HTR-8/SVneo (cell line): ENCODE data around the gene KCNJ4.

Experiments used
- DNase-seq: peaks from one replicate; pipeline ENCODE4 v3.0.0; 2011; ENCODE audit warnings: low spot score, mixed read lengths; ENCODE audit not compliant: insufficient read length
- FAIRE-seq: peaks from 2 replicates; lab custom pipeline; 2011; peaks lifted over from hg19 to GRCh38; lab: Jason Lieb, UNC

The KCNJ4 gene

GRCh38 chr22:38455076-38455529 is at the start of gene KCNJ4:
Gene KCNJ4 (minus strand): TSS chr22:38455199. CDS start chr22:38428132, 27,067 bp downstream.
- DNase-seq (no peak), FAIRE-seq (no peak)

- DNase-seq (no peak), FAIRE-seq (no peak)
These were observed 48.0 kb upstream of the KCNJ4 start for GRCh38 chr22:38503021-38503420.

DNA sequence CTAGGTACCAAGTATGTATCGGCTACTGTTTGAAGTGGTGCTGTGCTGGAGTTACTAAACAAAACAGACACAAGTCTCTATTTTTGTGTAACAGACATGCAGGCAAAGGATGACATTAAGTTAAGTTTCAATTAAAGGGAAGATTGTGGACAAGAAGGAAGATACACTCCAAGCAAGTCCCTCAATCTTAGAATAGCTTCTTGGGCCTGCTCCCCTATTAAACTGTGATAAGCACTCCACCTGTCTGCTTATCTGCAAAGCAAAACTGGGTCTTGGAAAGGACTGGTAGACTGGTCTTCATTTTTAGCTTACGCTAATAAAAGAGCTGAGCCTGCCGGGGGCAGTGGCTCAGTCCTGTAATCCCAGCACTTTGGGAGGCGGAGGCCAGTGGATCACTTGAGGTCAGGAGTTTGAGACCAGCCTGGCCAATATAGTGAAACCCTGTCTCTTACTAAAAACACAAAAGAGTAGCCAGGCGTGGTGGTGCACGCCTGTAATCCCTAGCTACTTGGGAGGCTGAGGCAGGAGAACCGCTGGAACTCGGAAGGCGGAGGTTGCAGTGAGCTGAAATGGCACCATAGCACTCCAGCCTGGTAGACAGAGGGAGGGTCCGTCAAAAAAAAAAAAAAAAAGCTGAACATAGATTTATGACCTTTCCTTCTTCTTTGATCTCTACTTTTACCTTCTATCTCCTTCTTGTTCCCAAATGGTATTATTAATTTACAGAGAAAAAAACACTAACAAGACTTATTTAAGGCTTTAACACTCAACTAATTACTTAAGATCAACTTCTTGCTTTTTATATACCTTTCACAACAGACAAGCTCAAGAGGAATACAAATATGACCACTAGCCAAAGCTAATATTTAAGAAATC is 47.0 kb upstream of the KCNJ4 start:
- DNase-seq, result no peak
- FAIRE-seq, result no peak

DNA sequence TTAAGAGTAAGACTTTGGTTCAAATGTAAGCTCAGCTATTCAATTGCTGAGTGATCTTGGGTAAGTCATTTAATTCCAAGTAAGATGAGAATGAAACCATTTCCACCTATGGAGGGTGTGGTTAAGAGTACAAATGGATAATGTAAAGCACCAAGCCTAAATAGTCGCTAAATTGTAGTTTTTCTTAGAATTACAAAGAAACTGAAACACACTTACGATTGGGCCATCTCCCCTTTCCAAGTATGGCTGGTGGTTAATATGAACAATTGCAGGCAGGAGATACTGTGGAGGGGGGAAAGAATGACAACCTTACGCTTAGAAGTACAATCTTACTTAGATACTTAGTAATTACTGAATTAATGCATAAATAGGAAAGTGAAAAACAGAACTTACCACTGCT is 42.9 kb upstream of the KCNJ4 start:
- FAIRE-seq, result no peak

GRCh38 chr22:38494939-38495338 is 39.9 kb upstream of the KCNJ4 start:
- FAIRE-seq, result no peak
- no peak for DNase-seq

More for the DNA sequence above, 42.9 kb upstream of the KCNJ4 start:
- no peak for DNase-seq

- DNase-seq (no peak), FAIRE-seq (no peak)
These were observed 39.5 kb upstream of the KCNJ4 start for GRCh38 chr22:38494498-38494897.

DNA sequence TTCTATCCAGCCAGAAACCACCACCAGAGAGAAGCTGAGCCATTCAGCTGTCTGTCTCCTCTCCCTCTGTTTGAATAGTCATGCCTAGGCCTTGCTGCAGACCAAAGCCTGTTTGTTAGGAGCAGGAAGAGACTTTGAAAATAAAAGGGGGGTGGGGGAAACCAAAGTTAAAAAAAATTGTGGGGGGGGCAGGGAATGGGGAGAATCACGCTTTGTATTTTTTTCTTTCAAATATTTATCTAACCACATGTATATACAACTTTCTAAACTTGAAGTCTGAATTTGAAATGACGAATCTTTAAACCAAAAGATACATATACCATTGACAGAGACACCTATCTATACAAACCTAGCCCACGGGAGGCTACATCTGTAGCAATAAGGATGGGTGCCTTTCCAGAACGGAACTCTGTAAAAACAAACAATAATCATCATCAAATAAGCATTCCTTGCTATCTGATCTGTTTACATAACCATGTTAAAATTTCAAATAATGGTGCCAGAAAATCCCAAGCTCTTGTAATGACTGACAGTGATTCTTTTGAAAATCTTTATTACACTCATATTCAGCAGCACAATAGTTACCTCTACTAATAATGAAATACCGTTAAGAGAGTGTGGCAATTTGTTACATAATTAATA is 36.8 kb upstream of the KCNJ4 start:
- no peak for DNase-seq
- no peak for FAIRE-seq

DNA sequence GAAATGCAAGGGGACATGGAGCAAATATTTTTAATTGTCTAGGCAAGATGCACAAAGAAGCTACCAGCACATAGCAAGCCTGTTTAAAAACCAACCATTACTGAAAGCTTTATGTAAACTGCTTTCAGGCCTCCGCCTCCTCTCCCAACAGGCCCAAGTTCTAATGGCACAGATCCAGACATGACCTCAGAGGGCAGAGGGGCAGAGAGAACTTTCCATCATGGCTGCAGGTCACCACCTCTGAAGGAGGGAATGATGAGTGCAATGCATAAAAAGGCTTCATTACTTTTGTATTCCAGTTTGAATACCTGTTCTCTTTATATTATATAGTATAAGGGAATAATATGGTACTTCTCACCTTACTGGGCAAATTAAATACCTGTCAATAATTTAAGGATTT is 35.9 kb upstream of the KCNJ4 start:
- FAIRE-seq (no peak), DNase-seq (no peak)

DNA sequence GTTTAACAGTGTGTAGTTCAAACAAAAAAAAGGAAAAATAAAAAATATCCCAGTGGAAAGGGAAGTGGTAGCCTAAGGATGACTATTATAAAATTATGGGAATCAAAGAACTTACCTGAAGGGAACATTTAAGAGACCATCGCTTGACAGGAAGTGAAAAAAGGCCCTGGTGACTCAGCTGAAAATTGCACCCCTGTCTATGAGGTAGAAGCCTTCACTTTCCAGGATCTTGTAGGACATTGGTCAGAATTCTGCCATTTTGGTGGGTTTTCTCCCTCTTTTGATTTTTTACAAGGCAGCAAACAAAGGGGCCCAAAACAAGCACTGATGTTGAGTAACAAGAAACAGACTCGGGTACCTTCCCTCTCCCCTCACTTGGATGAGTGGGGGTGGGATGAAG is 35.5 kb upstream of the KCNJ4 start:
- DNase-seq (no peak), FAIRE-seq (no peak)

DNA sequence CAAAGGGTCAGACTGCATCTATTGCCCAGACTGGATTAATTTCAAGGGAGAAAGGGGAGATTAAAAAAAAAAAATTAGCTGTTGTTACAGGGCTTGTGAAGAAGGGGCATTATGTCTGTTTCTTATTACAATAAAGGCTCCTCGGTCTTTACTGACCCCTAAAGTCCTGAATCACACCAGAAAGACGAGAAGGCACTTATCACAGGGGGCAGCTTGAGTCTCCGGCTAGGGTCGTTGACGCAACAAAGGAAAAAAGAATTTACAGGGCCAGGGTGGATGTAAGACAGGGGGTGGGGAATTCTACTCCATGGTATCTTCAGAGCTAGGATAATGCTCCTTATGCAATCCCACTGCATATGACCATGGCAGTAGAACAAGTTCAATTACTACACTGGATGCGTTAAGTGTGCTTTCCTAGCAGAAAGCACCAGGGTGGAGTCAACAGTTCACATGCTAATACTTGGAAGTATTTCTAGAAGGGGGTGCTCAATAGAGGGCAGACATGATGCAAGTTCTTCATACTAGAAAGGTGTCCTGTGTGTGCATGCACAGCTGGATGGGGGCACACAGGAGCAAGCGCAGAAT is 34.7 kb upstream of the KCNJ4 start:
- FAIRE-seq, result no peak

GRCh38 chr22:38489142-38489541 is 34.1 kb upstream of the KCNJ4 start:
- no peak for DNase-seq
- FAIRE-seq, result no peak

More for the DNA sequence above, 34.7 kb upstream of the KCNJ4 start:
- DNase-seq, result no peak

- DNase-seq (no peak), FAIRE-seq (no peak)
These were observed 32.9 kb upstream of the KCNJ4 start for GRCh38 chr22:38487946-38488345.

GRCh38 chr22:38485783-38486182 is 30.8 kb upstream of the KCNJ4 start:
- no peak for FAIRE-seq

DNA sequence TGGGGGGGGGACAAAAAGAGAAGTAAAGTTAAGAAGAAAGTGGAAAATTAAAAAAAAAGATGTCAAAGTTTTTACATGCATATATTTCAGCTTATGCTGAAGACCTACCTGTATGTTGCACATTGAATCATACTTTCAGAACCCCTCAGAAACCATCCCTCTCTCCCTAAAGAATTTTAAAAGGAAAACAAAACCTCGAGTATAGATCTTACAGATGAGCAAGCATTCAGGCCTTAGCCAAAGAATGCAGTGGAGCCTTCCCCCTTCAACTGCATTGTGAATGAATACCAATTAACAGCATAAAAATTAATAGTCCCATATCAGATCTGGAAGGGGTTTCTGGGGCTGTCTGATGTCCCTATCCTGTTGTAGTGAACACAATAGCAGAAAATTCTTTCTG is 29.2 kb upstream of the KCNJ4 start:
- no peak for DNase-seq
- no peak for FAIRE-seq

More at GRCh38 chr22:38485783-38486182, 30.8 kb upstream of the KCNJ4 start:
- DNase-seq, result no peak

- FAIRE-seq, result no peak
These were observed 27.8 kb upstream of the KCNJ4 start for GRCh38 chr22:38482662-38483308.

DNA sequence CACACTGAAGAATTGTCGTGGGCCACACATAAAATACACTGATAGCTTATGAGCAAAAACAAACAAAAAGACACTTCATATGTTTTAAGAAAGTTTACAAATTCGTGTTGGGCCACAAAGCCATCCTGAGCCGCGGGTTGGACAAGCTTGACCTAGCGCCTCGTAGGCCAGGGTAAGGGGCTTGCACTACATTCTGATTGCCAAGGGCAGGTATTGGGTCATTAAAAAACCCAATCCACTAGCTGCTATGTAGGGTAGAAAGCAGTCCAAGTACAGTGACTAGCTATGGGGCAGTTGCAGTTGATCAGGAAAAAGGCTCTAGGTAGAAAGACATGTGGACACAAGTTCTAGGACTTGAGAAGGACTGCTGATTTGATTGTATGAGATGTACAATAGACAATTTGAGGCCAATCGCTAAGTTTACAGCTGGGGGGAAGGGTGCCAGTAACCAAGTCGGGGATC is 26.9 kb upstream of the KCNJ4 start:
- FAIRE-seq (no peak), DNase-seq (no peak)

More at GRCh38 chr22:38482662-38483308, 27.8 kb upstream of the KCNJ4 start:
- DNase-seq, result no peak

GRCh38 chr22:38481162-38481870 is 26.3 kb upstream of the KCNJ4 start:
- no peak for DNase-seq
- FAIRE-seq, result no peak

GRCh38 chr22:38479096-38479837 is 24.3 kb upstream of the KCNJ4 start:
- DNase-seq, result no peak
- FAIRE-seq, result no peak

DNA sequence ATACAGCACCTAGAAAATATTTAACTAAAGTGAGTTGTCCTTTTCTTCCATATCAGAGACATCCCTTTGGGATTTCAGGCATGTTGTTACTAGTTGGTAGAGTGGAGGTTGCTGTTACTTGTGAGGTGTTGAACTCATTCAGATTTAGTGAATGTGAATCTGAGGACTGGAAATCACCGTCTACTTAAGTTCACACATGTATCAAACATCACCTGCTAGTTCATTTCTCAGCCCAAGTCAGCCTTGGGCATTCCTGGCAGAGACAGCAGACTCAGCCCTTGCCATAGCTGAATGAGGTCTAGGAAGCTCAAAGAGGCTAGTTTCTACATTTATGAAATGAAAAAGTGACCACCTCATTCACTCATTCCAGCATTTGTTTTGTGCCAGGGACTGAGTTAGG is 22.6 kb upstream of the KCNJ4 start:
- DNase-seq, result no peak
- no peak for FAIRE-seq
